Astrocyte (in vitro differentiated cells and primary cell): ENCODE results near the gene SMYD4. TPM values are rescaled to one million over a fixed set of nuclear protein-coding genes. Genes with fewer than 3 reads are reported as not detected.

Experiments
- DNase-seq: peaks from one replicate; pipeline ENCODE4 v3.0.0-alpha.2; 2010; ENCODE audit warnings: low read depth
- FAIRE-seq: peaks from 2 replicates; lab custom pipeline; 2011; peaks lifted over from hg19 to GRCh38; lab: Jason Lieb, UNC
- H2AFZ ChIP-seq: 2 replicates; pipeline ENCODE4 v1.6.0; 2012; ENCODE audit warnings: low read depth, low read length, inconsistent platforms
- H3K27ac ChIP-seq: 2 replicates; pipeline ENCODE4 v1.5.1; 2011; ENCODE audit warnings: low read depth, low read length, inconsistent platforms
- H3K27me3 ChIP-seq: 2 replicates; pipeline ENCODE4 v1.6.0; 2011; ENCODE audit warnings: low read length, inconsistent platforms; ENCODE audit not compliant: insufficient read depth
- H3K36me3 ChIP-seq: 2 replicates; pipeline ENCODE4 v1.5.1; 2011; ENCODE audit warnings: low read length, inconsistent platforms; ENCODE audit not compliant: insufficient read depth
- H3K4me1 ChIP-seq: 2 replicates; pipeline ENCODE4 v1.5.1; 2011; ENCODE audit warnings: low read length, inconsistent platforms; ENCODE audit not compliant: insufficient read depth
- H3K4me2 ChIP-seq: 2 replicates; pipeline ENCODE4 v1.6.0; 2012; ENCODE audit warnings: low read length, inconsistent platforms
- H3K4me3 ChIP-seq: 2 replicates; pipeline ENCODE4 v1.5.1; 2011; ENCODE audit warnings: low read depth, mild to moderate bottlenecking, low read length, inconsistent platforms; ENCODE audit not compliant: insufficient read depth
- H3K79me2 ChIP-seq: 2 replicates; pipeline ENCODE4 v1.6.0; 2012; ENCODE audit warnings: mild to moderate bottlenecking, low read length, inconsistent platforms; ENCODE audit not compliant: insufficient read depth
- H3K9ac ChIP-seq: 2 replicates; pipeline ENCODE4 v1.6.0; 2012; ENCODE audit warnings: mild to moderate bottlenecking, low read length, inconsistent platforms
- H3K9me3 ChIP-seq: 2 replicates; pipeline ENCODE4 v1.5.1; 2012; ENCODE audit warnings: low read depth, mild to moderate bottlenecking, low read length, inconsistent platforms; ENCODE audit not compliant: insufficient read depth
- H4K20me1 ChIP-seq: 2 replicates; pipeline ENCODE4 v1.6.0; 2012; ENCODE audit warnings: low read length, inconsistent platforms; ENCODE audit not compliant: insufficient read depth
- H3K27ac Mint-ChIP-seq: one replicate; pipeline ENCODE4 v1.8.0; 2021; ENCODE audit warnings: mild to moderate bottlenecking, mixed read lengths; ENCODE audit not compliant: unreplicated experiment
- H3K27me3 Mint-ChIP-seq: one replicate; pipeline ENCODE4 v1.8.0; 2021; ENCODE audit warnings: low read depth, mixed read lengths; ENCODE audit not compliant: unreplicated experiment
- H3K36me3 Mint-ChIP-seq: one replicate; pipeline ENCODE4 v1.8.0; 2021; ENCODE audit warnings: low read depth, mixed read lengths; ENCODE audit not compliant: unreplicated experiment
- H3K4me1 Mint-ChIP-seq: one replicate; pipeline ENCODE4 v1.8.0; 2021; ENCODE audit warnings: low read depth, mixed read lengths; ENCODE audit not compliant: unreplicated experiment
- H3K4me3 Mint-ChIP-seq: one replicate; pipeline ENCODE4 v1.8.0; 2021; ENCODE audit warnings: mild to moderate bottlenecking, moderate library complexity, mixed read lengths; ENCODE audit not compliant: unreplicated experiment
- H3K9me3 Mint-ChIP-seq: one replicate; pipeline ENCODE4 v1.8.0; 2021; ENCODE audit warnings: mild to moderate bottlenecking, mixed read lengths; ENCODE audit not compliant: unreplicated experiment
- CTCF ChIP-seq: IDR thresholded peaks from 2 replicates; pipeline ENCODE4 v1.5.1; 2011; ENCODE audit warnings: low read depth, mild to moderate bottlenecking, inconsistent platforms, low read length, moderate library complexity; ENCODE audit not compliant: insufficient read depth
- EZH2 ChIP-seq: IDR thresholded peaks from 2 replicates; pipeline ENCODE4 v1.6.1; 2012; ENCODE audit warnings: mild to moderate bottlenecking, low read length, inconsistent platforms; ENCODE audit not compliant: insufficient read depth
- total RNA-seq: library from RNA; stranded (reverse); gene quantifications from 2 replicates; pipeline ENCODE4 v1.2.1, GENCODE V29; 2021

Gene SMYD4
- total RNA-seq, 1 donor from 2014 or later, result 10.7 TPM

- no peak overlapping the region for H3K4me3 ChIP-seq
- DNase-seq (no peak), FAIRE-seq (no peak)
- no peak overlapping the region for H3K27ac ChIP-seq
- no peak overlapping the region for H3K4me3 Mint-ChIP-seq
- no peaks in the 10 kb centered on the region for H3K27me3 Mint-ChIP-seq
- TF ChIP-seq CTCF (no peak), EZH2 (no peak)
- peaks cover 11% of the 10 kb centered on the region for H3K4me1 ChIP-seq
- no peaks in the 10 kb centered on the region for H3K36me3 ChIP-seq
- no peak overlapping the region for H2AFZ ChIP-seq
- H3K79me2 ChIP-seq, result no peaks in the 10 kb centered on the region
- peaks cover 14% of the 10 kb centered on the region for H4K20me1 ChIP-seq
- no peak overlapping the region for H3K4me2 ChIP-seq
- H3K27me3 ChIP-seq, result no peaks in the 10 kb centered on the region
- no peaks in the 10 kb centered on the region for H3K9me3 Mint-ChIP-seq
- no peak overlapping the region for H3K27ac Mint-ChIP-seq
- no peak overlapping the region for H3K9ac ChIP-seq
- H3K9me3 ChIP-seq, result no peaks in the 10 kb centered on the region
- H3K36me3 Mint-ChIP-seq, result peaks cover 6% of the 10 kb centered on the region
- peaks cover 10% of the 10 kb centered on the region for H3K4me1 Mint-ChIP-seq
Measured at GRCh38 chr17:1735418-1735817, 94.3 kb downstream of the SMYD4 start.

- Mint-ChIP-seq H3K36me3 (peaks cover 10% of the 10 kb centered on the region), H3K27me3 (no peaks in the 10 kb centered on the region), H3K4me3 (no peak overlapping the region), H3K4me1 (peaks cover 10% of the 10 kb centered on the region), H3K9me3 (no peaks in the 10 kb centered on the region), H3K27ac (no peak overlapping the region)
- Histone ChIP-seq H3K27me3 (no peaks in the 10 kb centered on the region), H3K79me2 (no peaks in the 10 kb centered on the region), H3K4me3 (no peak overlapping the region), H2AFZ (no peak overlapping the region), H3K9me3 (no peaks in the 10 kb centered on the region), H4K20me1 (peaks cover 14% of the 10 kb centered on the region), H3K4me1 (peaks cover 12% of the 10 kb centered on the region), H3K4me2 (no peak overlapping the region), H3K27ac (no peak overlapping the region), H3K9ac (no peak overlapping the region), H3K36me3 (no peaks in the 10 kb centered on the region)
- FAIRE-seq (no peak), DNase-seq (no peak)
- TF ChIP-seq CTCF, result no peak
- no peak for TF ChIP-seq EZH2
Measured at GRCh38 chr17:1733759-1734158, 95.9 kb downstream of the SMYD4 start.

GRCh38 chr17:1732833-1733321 is 96.8 kb downstream of the SMYD4 start:
- no peaks in the 10 kb centered on the region for H3K27me3 Mint-ChIP-seq
- H3K4me1 Mint-ChIP-seq, result peaks cover 14% of the 10 kb centered on the region
- Histone ChIP-seq H3K79me2 (peaks cover under 1% of the 10 kb centered on the region), H3K36me3 (no peaks in the 10 kb centered on the region), H3K27me3 (no peaks in the 10 kb centered on the region), H3K9me3 (no peaks in the 10 kb centered on the region), H3K4me2 (no peak overlapping the region), H4K20me1 (peaks cover 12% of the 10 kb centered on the region), H2AFZ (no peak overlapping the region), H3K27ac (no peak overlapping the region), H3K4me3 (no peak overlapping the region), H3K4me1 (peaks cover 12% of the 10 kb centered on the region), H3K9ac (no peak overlapping the region)
- H3K27ac Mint-ChIP-seq, result no peak overlapping the region
- peaks cover 10% of the 10 kb centered on the region for H3K36me3 Mint-ChIP-seq
- no peak for FAIRE-seq
- no peaks in the 10 kb centered on the region for H3K9me3 Mint-ChIP-seq
- TF ChIP-seq CTCF, result no peak
- no peak for TF ChIP-seq EZH2
- H3K4me3 Mint-ChIP-seq, result no peak overlapping the region
- DNase-seq, result no peak
